H1 (cell line): ENCODE results near the gene CABLES2.

ENCODE experiments used
- CBX8 ChIP-seq: fragments of 300-800, 300-1000 bp; sonication (generic); IDR thresholded peaks from 2 replicates; pipeline ENCODE4 v1.7.1; 2016; ENCODE audit warnings: low read depth, low read length, borderline replicate concordance
- EP300 ChIP-seq, 2 experiments: IDR thresholded peaks; 1 replicate in 1 of 2; 2 replicates in 1 of 2; pipeline ENCODE4 v1.6.1; 2011 to 2012; ENCODE audit warnings: low read depth in 2 of 2, low read length in 2 of 2, mild to moderate bottlenecking in 2 of 2, borderline replicate concordance in 1 of 2, inconsistent platforms in 1 of 2, moderate library complexity in 1 of 2
- GABPA ChIP-seq: IDR thresholded peaks from 2 replicates; pipeline ENCODE4 v1.6.1; 2011; ENCODE audit warnings: mild to moderate bottlenecking, low read length, moderate library complexity, borderline replicate concordance; ENCODE audit not compliant: insufficient read depth
- POLR2A ChIP-seq, 2 experiments: IDR thresholded peaks; 1 replicate in 1 of 2; 2 replicates in 1 of 2; pipeline ENCODE4 v1.6.1; 2011; ENCODE audit warnings: low read depth in 2 of 2, low read length in 2 of 2, mild to moderate bottlenecking in 2 of 2; ENCODE audit errors: control extremely low read depth in 1 of 2
- POLR2AphosphoS5 ChIP-seq: IDR thresholded peaks from 2 replicates; pipeline ENCODE4 v1.6.1; 2011; ENCODE audit warnings: low read depth, low read length
- RFX5 ChIP-seq: IDR thresholded peaks from 2 replicates; pipeline ENCODE4 v1.6.1; 2011; ENCODE audit warnings: low read depth, low read length, improper control_type of control experiment, borderline replicate concordance
- SIN3A ChIP-seq, 2 experiments: IDR thresholded peaks in 1 of 2; conservative IDR thresholded peaks in 1 of 2; 2 replicates each; pipeline ENCODE4 v1.6.1; 2011 to 2012; ENCODE audit warnings: low read length in 2 of 2, improper control_type of control experiment in 1 of 2, low read depth in 1 of 2, mild to moderate bottlenecking in 1 of 2
- TEAD4 ChIP-seq: IDR thresholded peaks from 2 replicates; pipeline ENCODE4 v1.6.1; 2012; ENCODE audit warnings: low read depth, low read length, inconsistent platforms, mixed read lengths
- TF ChIP-seq, protein P1 (sequence below): IDR thresholded peaks from 2 replicates; pipeline ENCODE4 v1.6.1; 2011; ENCODE audit warnings: low read length, improper control_type of control experiment
- TF ChIP-seq, protein P2 (sequence below), 3 experiments: IDR thresholded peaks; 1 replicate in 2 of 3; 2 replicates in 1 of 3; pipeline versions ENCODE4 v1.5.1 to v1.6.1; 2011; ENCODE audit warnings: low read length in 3 of 3, mild to moderate bottlenecking in 3 of 3, inconsistent platforms in 2 of 3, low read depth in 1 of 3, moderate library complexity in 1 of 3; ENCODE audit not compliant: insufficient read depth in 1 of 3; ENCODE audit errors: control extremely low read depth in 1 of 3

- TF ChIP-seq, protein P1, sequence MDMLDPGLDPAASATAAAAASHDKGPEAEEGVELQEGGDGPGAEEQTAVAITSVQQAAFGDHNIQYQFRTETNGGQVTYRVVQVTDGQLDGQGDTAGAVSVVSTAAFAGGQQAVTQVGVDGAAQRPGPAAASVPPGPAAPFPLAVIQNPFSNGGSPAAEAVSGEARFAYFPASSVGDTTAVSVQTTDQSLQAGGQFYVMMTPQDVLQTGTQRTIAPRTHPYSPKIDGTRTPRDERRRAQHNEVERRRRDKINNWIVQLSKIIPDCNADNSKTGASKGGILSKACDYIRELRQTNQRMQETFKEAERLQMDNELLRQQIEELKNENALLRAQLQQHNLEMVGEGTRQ: no peak
- TF ChIP-seq POLR2AphosphoS5: no peak
- TF ChIP-seq EP300 (IDR thresholded peaks at IDR 0.05; ENCODE audit: borderline replicate concordance in 1 of 2, low read depth in 2 of 2, low read length in 2 of 2): no peak
- no peak for TF ChIP-seq TEAD4
- TF ChIP-seq, protein P2, sequence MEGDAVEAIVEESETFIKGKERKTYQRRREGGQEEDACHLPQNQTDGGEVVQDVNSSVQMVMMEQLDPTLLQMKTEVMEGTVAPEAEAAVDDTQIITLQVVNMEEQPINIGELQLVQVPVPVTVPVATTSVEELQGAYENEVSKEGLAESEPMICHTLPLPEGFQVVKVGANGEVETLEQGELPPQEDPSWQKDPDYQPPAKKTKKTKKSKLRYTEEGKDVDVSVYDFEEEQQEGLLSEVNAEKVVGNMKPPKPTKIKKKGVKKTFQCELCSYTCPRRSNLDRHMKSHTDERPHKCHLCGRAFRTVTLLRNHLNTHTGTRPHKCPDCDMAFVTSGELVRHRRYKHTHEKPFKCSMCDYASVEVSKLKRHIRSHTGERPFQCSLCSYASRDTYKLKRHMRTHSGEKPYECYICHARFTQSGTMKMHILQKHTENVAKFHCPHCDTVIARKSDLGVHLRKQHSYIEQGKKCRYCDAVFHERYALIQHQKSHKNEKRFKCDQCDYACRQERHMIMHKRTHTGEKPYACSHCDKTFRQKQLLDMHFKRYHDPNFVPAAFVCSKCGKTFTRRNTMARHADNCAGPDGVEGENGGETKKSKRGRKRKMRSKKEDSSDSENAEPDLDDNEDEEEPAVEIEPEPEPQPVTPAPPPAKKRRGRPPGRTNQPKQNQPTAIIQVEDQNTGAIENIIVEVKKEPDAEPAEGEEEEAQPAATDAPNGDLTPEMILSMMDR (IDR thresholded peaks at IDR 0.05; ENCODE audit: control extremely low read depth in 1 of 3, insufficient read depth in 1 of 3, low read depth in 1 of 3, low read length in 3 of 3): no peak
- TF ChIP-seq POLR2A (IDR thresholded peaks at IDR 0.05; ENCODE audit: control extremely low read depth in 1 of 2, low read depth in 2 of 2, low read length in 2 of 2): no peak
- no peak for TF ChIP-seq CBX8
- TF ChIP-seq SIN3A (conservative IDR thresholded peaks at IDR 0.05 in 1 of 2, IDR thresholded peaks at IDR 0.05 in 1 of 2; ENCODE audit: low read depth in 1 of 2, low read length in 2 of 2): no peak
- TF ChIP-seq GABPA: no peak
- TF ChIP-seq RFX5: no peak
Measured at GRCh38 chr20:62351469-62352401, 55.4 kb downstream of the CABLES2 start.
